CD4-positive, alpha-beta memory T cell (primary cell): ENCODE results near the gene SIK3. TPM values are rescaled to one million over a fixed set of nuclear protein-coding genes. Genes with fewer than 3 reads are reported as not detected.

ENCODE experiments used
- CTCF ChIA-PET: fragments of 350-600 bp; sonication (Branson Sonifier 250); formaldehyde crosslinking; loops from one replicate; lab custom pipeline; 2021; ENCODE audit warnings: inconsistent platforms; ENCODE audit not compliant: partially characterized antibody; lab: Charles Lee
- POLR2A ChIA-PET: fragments of 350-600 bp; sonication (Branson Sonifier 250); formaldehyde crosslinking; loops from one replicate; lab custom pipeline; 2021; ENCODE audit not compliant: partially characterized antibody; lab: Charles Lee
- DNase-seq, 5 donors: peaks; one replicate each; pipeline versions ENCODE4 v3.0.0 to v3.0.0-alpha.2; 2020 to 2022; ENCODE audit warnings: mixed read lengths in 1 of 5
- H3K27ac ChIP-seq: one replicate; pipeline ENCODE4 v1.7.0; 2013; ENCODE audit warnings: low read depth, low read length
- H3K27me3 ChIP-seq: 2 replicates; pipeline ENCODE4 v1.7.0; 2013; ENCODE audit warnings: mild to moderate bottlenecking, low read length, moderate library complexity; ENCODE audit not compliant: insufficient read depth
- H3K36me3 ChIP-seq: 2 replicates; pipeline ENCODE4 v1.7.0; 2013; ENCODE audit warnings: mild to moderate bottlenecking, low read length, moderate library complexity; ENCODE audit not compliant: insufficient read depth
- H3K4me1 ChIP-seq: 2 replicates; pipeline ENCODE4 v1.7.0; 2013; ENCODE audit warnings: mild to moderate bottlenecking, low read length, moderate library complexity; ENCODE audit not compliant: insufficient read depth
- H3K4me3 ChIP-seq, 2 donors: one replicate each; pipeline ENCODE4 v1.7.0; 2013; ENCODE audit warnings: low read length in 2 of 2, mild to moderate bottlenecking in 1 of 2
- H3K9me3 ChIP-seq, 2 donors: one replicate each; pipeline ENCODE4 v1.7.0; 2013; ENCODE audit warnings: low read length in 2 of 2, control low read depth in 1 of 2; ENCODE audit not compliant: control insufficient read depth in 1 of 2
- H3K27ac Mint-ChIP-seq, 7 donors: one replicate each; pipeline ENCODE4 v1.8.0; 2020 to 2021; ENCODE audit warnings: mixed read lengths in 7 of 7, mild to moderate bottlenecking in 6 of 7, inconsistent platforms in 3 of 7, moderate library complexity in 3 of 7
- H3K27me3 Mint-ChIP-seq, 2 donors: one replicate each; pipeline ENCODE4 v1.8.0; 2020 to 2021; ENCODE audit warnings: mixed read lengths in 2 of 2
- H3K36me3 Mint-ChIP-seq, 2 donors: one replicate each; pipeline ENCODE4 v1.8.0; 2020 to 2021; ENCODE audit warnings: mixed read lengths in 2 of 2, inconsistent platforms in 1 of 2, mild to moderate bottlenecking in 1 of 2
- H3K4me1 Mint-ChIP-seq, 4 donors: one replicate each; pipeline ENCODE4 v1.8.0; 2020 to 2021; ENCODE audit warnings: mixed read lengths in 4 of 4, mild to moderate bottlenecking in 1 of 4
- H3K4me3 Mint-ChIP-seq, 8 donors: one replicate each; pipeline ENCODE4 v1.8.0; 2020 to 2021; ENCODE audit warnings: mixed read lengths in 8 of 8, mild to moderate bottlenecking in 7 of 8, moderate library complexity in 6 of 8, inconsistent platforms in 3 of 8
- H3K9me3 Mint-ChIP-seq, 8 donors: one replicate each; pipeline ENCODE4 v1.8.0; 2020 to 2021; ENCODE audit warnings: mixed read lengths in 8 of 8, mild to moderate bottlenecking in 5 of 8, inconsistent platforms in 3 of 8, moderate library complexity in 1 of 8
- intact Hi-C: fragments of 100-400 bp; cut with micrococcal nuclease; formaldehyde crosslinking; loops from one replicate; pipeline ENCODE4 v1.15.1; 2023
- polyA plus RNA-seq, 2 donors: library from polyadenylated mRNA; unstranded; fragments of 300-500 nt; fragmentation: Illumina TruSeq; gene quantifications; one replicate each; pipeline ENCODE4 v1.2.3, GENCODE V29; 2021
- total RNA-seq, 2 experiments: library from RNA; stranded (reverse); gene quantifications; one replicate each; pipeline ENCODE4 v1.2.3, GENCODE V29; 2021

SIK3 gene
- total and polyA plus RNA-seq, 4 experiments from 2014 or later: 9.7 to 97.5 (median 62.5) TPM

DNA sequence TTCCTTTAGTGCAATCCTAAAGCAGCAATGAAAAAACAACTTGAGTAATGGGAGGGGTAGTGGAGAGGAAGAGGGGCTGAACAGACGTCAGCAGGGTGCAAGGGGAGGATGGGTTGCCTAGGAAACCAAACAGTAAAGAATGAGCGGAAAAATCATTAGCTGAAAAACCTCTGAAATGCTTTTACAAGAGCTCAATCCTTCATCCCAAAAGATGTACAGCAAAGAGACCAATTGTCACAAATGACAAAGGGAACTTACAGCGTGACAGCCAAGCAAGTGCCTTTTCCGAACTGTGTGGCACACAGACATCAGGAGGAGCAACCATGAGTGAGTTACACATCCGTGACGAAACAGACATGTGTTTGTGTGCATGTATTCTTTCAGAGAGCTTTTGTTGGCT, 104.6 kb downstream of the SIK3 start:
- Histone ChIP-seq H3K27ac (no peak overlapping the region), H3K4me3 (no peak overlapping the region), H3K9me3 (no peaks in the 10 kb centered on the region), H3K27me3 (no peaks in the 10 kb centered on the region), H3K36me3 (no peaks in the 10 kb centered on the region), H3K4me1 (peaks cover 47% of the 10 kb centered on the region)
- peak overlapping the region; percentile 87 to 96 (median 95) for H3K27ac Mint-ChIP-seq
- intact Hi-C loops: loop anchor here (5.0 kb wide), 1 partner anchor 104 kb away; the partner anchor contains the start of gene SIK3
- peak overlapping the region in 7 of 8 donors; percentile 17 to 83 (median 52) for H3K4me3 Mint-ChIP-seq
- peak; percentile 40 to 74 (median 54) for DNase-seq
- POLR2A ChIA-PET: interaction anchor here (0.8 to 1.7 kb wide), 3 partner anchors 9 to 62 kb away, joined by 3 to 5 read pairs (median 3); no protein-coding TSS in a partner anchor
- peaks cover 48 to 81% (median 64%) of the 10 kb centered on the region in 4 donors for H3K4me1 Mint-ChIP-seq
- peaks cover 8 to 11% of the 10 kb centered on the region in 2 donors for H3K36me3 Mint-ChIP-seq
- CTCF ChIA-PET: interaction anchor here (1.1 to 1.8 kb wide), 3 partner anchors 67 to 158 kb away, joined by 3 to 4 read pairs (median 3); no protein-coding TSS in a partner anchor
- H3K9me3 Mint-ChIP-seq: no peaks in the 10 kb centered on the region
- no peaks in the 10 kb centered on the region for H3K27me3 Mint-ChIP-seq

DNA sequence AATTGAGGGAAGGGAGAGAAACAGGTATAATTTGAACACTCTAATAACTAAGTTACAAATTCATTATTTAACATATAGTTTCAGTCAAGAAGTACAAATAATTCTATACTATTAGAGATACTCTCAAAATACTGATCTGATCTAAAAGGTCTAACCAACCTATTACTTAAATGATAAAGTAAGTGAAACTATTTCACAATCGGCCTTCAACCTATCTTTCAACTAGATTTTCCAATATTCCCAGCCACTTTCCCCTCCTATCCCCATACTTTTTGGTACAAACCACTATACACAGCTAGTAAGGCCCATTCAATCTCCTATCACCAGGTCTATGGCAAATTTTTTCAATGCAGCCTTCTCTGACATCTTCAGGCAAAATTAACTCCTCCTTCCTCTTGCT, 106.7 kb downstream of the SIK3 start:
- POLR2A ChIA-PET: no interaction called here

DNA sequence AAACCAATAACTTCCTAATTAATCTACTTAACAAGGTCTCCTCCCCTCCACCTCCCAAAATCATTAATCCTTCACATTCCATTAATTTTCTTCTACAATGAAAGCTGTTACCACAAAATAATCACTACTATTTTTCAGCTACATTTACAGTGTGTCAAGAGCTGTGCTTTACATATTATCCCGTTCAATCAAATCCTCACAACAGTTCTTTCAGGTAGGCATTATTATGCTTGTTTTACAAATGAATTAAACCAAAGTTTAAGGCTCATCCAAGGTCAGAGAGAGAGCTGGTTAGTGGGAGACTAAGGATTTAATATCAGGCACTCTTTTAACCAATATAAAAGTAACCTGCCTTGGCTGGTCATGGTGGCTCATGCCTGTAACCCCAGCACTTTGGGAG, 107.4 kb downstream of the SIK3 start:
- DNase-seq: no peak
- Mint-ChIP-seq H3K4me3 (peak overlapping the region in 3 of 8 donors; percentile 5 to 21 (median 7)), H3K4me1 (peaks cover 59 to 87% (median 73%) of the 10 kb centered on the region in 4 donors), H3K9me3 (no peaks in the 10 kb centered on the region), H3K27me3 (no peaks in the 10 kb centered on the region), H3K36me3 (peaks cover 3 to 11% of the 10 kb centered on the region in 2 donors), H3K27ac (peak overlapping the region in 6 of 7 donors; percentile 13 to 80 (median 56))
- no peaks in the 10 kb centered on the region for H3K9me3 ChIP-seq
- H3K36me3 ChIP-seq: no peaks in the 10 kb centered on the region
- no peaks in the 10 kb centered on the region for H3K27me3 ChIP-seq
- peaks cover 70% of the 10 kb centered on the region for H3K4me1 ChIP-seq
- ChIA-PET POLR2A (no interaction called here), CTCF (no interaction called here)
- intact Hi-C loops: loop anchor here (5.0 kb wide), 1 partner anchor 106 kb away; the partner anchor contains the start of gene SIK3
- H3K4me3 ChIP-seq: no peak overlapping the region
- H3K27ac ChIP-seq: no peak overlapping the region

More for the DNA sequence above, 106.7 kb downstream of the SIK3 start:
- Mint-ChIP-seq H3K27me3 (no peaks in the 10 kb centered on the region), H3K27ac (peak overlapping the region in 5 of 7 donors; percentile 1 to 85 (median 24)), H3K4me3 (no peak overlapping the region), H3K9me3 (no peaks in the 10 kb centered on the region), H3K4me1 (peaks cover 56 to 83% (median 68%) of the 10 kb centered on the region in 4 donors), H3K36me3 (peaks cover 3 to 11% of the 10 kb centered on the region in 2 donors)
- Histone ChIP-seq H3K4me1 (peaks cover 63% of the 10 kb centered on the region), H3K4me3 (no peak overlapping the region), H3K27me3 (no peaks in the 10 kb centered on the region), H3K36me3 (no peaks in the 10 kb centered on the region), H3K27ac (no peak overlapping the region), H3K9me3 (no peaks in the 10 kb centered on the region)
- intact Hi-C loops: loop anchor here (5.0 kb wide), 1 partner anchor 106 kb away; the partner anchor contains the start of gene SIK3
- CTCF ChIA-PET: no interaction called here
- DNase-seq: no peak

DNA sequence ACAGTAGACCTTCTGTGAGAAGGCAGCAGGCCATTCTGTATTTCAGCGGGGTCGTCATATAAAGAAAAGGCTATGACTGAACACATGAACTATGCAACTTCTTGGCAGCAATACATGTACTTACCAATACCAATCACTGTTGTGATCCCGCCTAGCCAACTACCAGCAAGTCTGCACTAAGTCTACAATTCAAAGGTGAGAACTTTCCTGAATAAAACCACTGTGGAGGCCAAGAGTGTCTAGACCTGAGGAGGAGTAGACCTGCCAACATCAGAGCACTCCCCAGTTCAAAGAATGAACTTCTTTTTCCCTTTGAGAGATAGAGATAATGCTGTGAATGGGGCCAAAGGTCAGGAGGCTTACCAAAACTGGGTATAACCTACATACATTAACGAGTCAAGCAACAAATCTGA, 108.2 kb downstream of the SIK3 start:
- Mint-ChIP-seq H3K36me3 (peaks cover 3 to 11% of the 10 kb centered on the region in 2 donors), H3K4me3 (peak overlapping the region in 1 of 8 donors; percentile 18), H3K9me3 (no peaks in the 10 kb centered on the region), H3K4me1 (peaks cover 56 to 85% (median 69%) of the 10 kb centered on the region in 4 donors), H3K27ac (peak overlapping the region in 3 of 7 donors; percentile 30 to 72 (median 65)), H3K27me3 (no peaks in the 10 kb centered on the region)
- Histone ChIP-seq H3K27ac (no peak overlapping the region), H3K4me3 (no peak overlapping the region), H3K9me3 (no peaks in the 10 kb centered on the region), H3K4me1 (peaks cover 76% of the 10 kb centered on the region), H3K36me3 (no peaks in the 10 kb centered on the region), H3K27me3 (no peaks in the 10 kb centered on the region)
- POLR2A ChIA-PET: no interaction called here
- intact Hi-C loops: loop anchor here (5.0 kb wide), 1 partner anchor 107 kb away; the partner anchor contains the start of gene SIK3
- no peak for DNase-seq
- CTCF ChIA-PET: no interaction called here

DNA sequence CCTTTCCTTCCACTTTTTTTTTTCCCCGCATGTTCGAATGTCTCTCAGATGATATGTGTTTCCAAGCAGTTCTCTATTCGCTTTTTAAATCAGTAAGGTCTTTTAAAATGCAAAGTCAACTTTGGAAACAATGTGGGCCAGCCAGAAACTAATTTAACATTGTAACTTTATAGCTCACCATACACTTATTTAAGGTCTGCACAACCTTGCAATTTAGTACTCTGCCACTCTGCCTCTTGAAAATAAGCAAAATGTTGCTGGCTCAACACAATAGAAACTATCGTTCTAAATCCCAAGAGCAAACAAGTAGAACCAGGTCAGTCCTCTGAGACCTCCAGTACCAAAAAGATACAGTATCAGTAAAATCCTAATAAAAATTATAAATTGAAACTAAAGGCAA, 109.0 kb downstream of the SIK3 start:
- Histone ChIP-seq H3K4me1 (peaks cover 74% of the 10 kb centered on the region), H3K4me3 (no peak overlapping the region), H3K27me3 (no peaks in the 10 kb centered on the region), H3K36me3 (no peaks in the 10 kb centered on the region), H3K27ac (no peak overlapping the region), H3K9me3 (no peaks in the 10 kb centered on the region)
- ChIA-PET POLR2A (no interaction called here), CTCF (no interaction called here)
- H3K27ac Mint-ChIP-seq: peak overlapping the region in 2 of 7 donors; percentile 6 to 39
- H3K27me3 Mint-ChIP-seq: no peaks in the 10 kb centered on the region
- no peak for DNase-seq
- no peaks in the 10 kb centered on the region for H3K9me3 Mint-ChIP-seq
- peaks cover 58 to 86% (median 71%) of the 10 kb centered on the region in 4 donors for H3K4me1 Mint-ChIP-seq
- peaks cover 0 to 11% of the 10 kb centered on the region in 2 donors for H3K36me3 Mint-ChIP-seq
- peak overlapping the region in 1 of 8 donors; percentile 45 for H3K4me3 Mint-ChIP-seq
- intact Hi-C loops: no loop called here

DNA sequence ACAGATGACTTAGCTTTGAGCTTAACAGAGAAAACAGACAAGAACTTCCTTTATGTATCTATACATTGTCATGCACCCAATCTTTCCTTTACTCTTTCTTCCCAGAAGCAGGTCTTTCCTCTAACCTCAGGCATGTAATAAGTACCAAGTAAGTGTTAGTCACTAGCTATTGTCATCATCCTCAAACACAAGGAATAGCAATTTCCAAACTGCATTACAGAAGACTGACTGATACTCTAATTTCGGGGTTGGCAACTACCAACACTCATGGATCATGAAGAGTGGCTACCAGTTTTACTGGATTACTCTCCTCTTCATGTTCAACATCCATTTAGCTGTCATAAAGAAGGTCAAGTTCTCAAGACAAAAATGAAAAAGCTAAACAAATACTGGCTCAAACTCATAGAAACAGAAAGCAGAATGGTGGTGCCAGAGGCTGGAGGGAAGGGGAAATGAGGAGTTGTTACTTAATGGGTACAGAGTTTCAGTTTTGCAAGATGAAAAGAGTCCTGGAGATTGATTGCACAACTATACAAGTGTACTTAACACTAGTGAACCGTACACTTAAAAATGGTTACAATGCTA, 111.6 kb downstream of the SIK3 start:
- POLR2A ChIA-PET: interaction anchor here (0.7 to 1.3 kb wide), 2 partner anchors 16 to 59 kb away, joined by 3 read pairs; no protein-coding TSS in a partner anchor
- Histone ChIP-seq H3K27ac (no peak overlapping the region), H3K27me3 (no peaks in the 10 kb centered on the region), H3K4me3 (no peak overlapping the region), H3K4me1 (peaks cover 55% of the 10 kb centered on the region), H3K36me3 (no peaks in the 10 kb centered on the region), H3K9me3 (no peaks in the 10 kb centered on the region)
- intact Hi-C loops: no loop called here
- CTCF ChIA-PET: interaction anchor here (1.1 to 1.5 kb wide), 4 partner anchors 107 to 151 kb away, joined by 3 to 7 read pairs (median 4); no protein-coding TSS in a partner anchor
- peaks cover 0 to 11% of the 10 kb centered on the region in 2 donors for H3K36me3 Mint-ChIP-seq
- H3K27me3 Mint-ChIP-seq: no peaks in the 10 kb centered on the region
- peak overlapping the region in 7 of 8 donors; percentile 1 to 67 (median 36) for H3K4me3 Mint-ChIP-seq
- H3K27ac Mint-ChIP-seq: peak overlapping the region in 6 of 7 donors; percentile 4 to 40 (median 19)
- H3K4me1 Mint-ChIP-seq: peaks cover 45 to 76% (median 63%) of the 10 kb centered on the region in 4 donors
- no peaks in the 10 kb centered on the region for H3K9me3 Mint-ChIP-seq
- peak in 1 of 5 donors; percentile 20 for DNase-seq

DNA sequence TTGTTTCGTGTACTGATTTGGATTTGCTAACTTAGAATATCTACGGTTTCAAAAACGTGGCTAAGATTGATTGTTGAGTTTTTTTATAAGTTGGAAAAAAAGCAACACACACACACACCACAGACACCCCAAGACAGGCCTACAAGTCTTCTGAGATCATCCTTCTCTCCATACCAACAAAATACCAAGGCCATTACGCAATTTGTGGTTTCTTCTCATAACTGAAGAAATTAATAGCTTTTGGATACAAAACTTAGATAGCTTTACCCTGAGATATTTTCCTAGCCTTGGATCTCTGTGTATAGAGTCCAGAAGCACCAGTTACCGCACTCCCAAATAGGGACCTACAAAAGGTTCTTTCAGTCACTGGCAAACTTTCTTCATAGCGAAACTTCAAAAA, 113.6 kb downstream of the SIK3 start:
- Mint-ChIP-seq H3K9me3 (no peaks in the 10 kb centered on the region), H3K4me3 (peak overlapping the region in 1 of 8 donors; percentile 32), H3K4me1 (peaks cover 45 to 79% (median 62%) of the 10 kb centered on the region in 4 donors), H3K27ac (peak overlapping the region in 1 of 7 donors; percentile 42), H3K27me3 (no peaks in the 10 kb centered on the region), H3K36me3 (peaks cover 4 to 15% of the 10 kb centered on the region in 2 donors)
- Histone ChIP-seq H3K9me3 (no peaks in the 10 kb centered on the region), H3K27me3 (no peaks in the 10 kb centered on the region), H3K36me3 (no peaks in the 10 kb centered on the region), H3K4me3 (no peak overlapping the region), H3K4me1 (peaks cover 42% of the 10 kb centered on the region), H3K27ac (no peak overlapping the region)
- intact Hi-C loops: no loop called here
- ChIA-PET CTCF (interaction anchor here (0.7 to 0.8 kb wide), 2 partner anchors 30 to 58 kb away, joined by 3 read pairs; no protein-coding TSS in a partner anchor), POLR2A (interaction anchor here (0.9 to 1.0 kb wide), 2 partner anchors 8 to 13 kb away, joined by 3 read pairs; no protein-coding TSS in a partner anchor)
- no peak for DNase-seq
